Measurements from ENCODE around the gene STARD6.

DNA sequence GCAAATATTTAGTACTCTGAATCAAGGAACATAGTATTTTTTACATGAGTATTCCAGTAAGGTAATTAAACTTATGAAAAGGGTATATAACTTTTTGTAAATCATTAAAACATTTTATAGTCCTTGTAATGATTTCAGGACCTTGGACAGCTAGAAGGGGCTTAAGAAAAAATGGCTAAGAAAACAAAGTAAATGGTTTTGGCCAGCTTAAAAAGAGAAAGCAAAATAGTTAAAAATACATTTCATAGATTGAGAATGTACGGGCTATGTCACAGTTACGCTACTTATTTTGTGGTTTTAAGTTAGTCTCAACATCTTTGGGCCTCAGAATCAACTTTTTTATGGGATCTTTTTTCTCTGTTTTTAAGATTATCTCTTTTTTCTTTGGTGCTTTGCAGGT is 61.6 kb downstream of the STARD6 start:
- TF ChIP-seq CTCF (IDR thresholded peaks at IDR 0.05) = no peak
- no peak for TF ChIP-seq POLR2A (IDR thresholded peaks at IDR 0.05)
- no peak for TF ChIP-seq POLR2AphosphoS5 (IDR thresholded peaks at IDR 0.05; ENCODE audit: insufficient read depth in 1 of 2, low read depth in 1 of 2)

Data from vagina (tissue), 2 donors.